GM18519 (cell line): ENCODE data around the gene CD247.

ENCODE experiments used
- ATAC-seq: cut with Tn5 transposase; IDR thresholded peaks from one replicate; pipeline ENCODE4 v1.9.1; 2021; ENCODE audit warnings: mild to moderate bottlenecking, moderate library complexity; ENCODE audit not compliant: unreplicated experiment, low FRiP score

Gene CD247

DNA sequence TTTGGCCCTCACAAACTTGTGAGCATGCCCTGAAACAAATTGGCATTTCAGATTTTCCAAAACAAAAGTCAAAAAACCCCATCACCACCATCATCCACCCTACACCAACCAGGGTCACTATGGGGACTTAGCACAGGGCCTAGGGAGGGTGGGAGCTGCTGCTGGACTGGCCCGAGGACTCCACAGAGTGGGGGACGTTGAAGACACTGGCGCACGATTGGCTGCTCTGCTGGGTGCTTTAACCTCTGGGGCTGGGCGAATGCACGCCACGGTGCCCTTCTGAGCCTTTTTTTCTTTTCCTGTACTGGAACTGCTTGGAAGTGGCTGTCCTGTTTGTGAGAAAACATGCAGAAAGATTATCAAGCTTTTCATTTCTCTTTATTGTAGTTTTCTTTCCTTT is 92.8 kb downstream of the CD247 start:
- no peak for ATAC-seq

- no peak for ATAC-seq
Observed at GRCh38 chr1:167423684-167424619, 94.4 kb downstream of the CD247 start.

DNA sequence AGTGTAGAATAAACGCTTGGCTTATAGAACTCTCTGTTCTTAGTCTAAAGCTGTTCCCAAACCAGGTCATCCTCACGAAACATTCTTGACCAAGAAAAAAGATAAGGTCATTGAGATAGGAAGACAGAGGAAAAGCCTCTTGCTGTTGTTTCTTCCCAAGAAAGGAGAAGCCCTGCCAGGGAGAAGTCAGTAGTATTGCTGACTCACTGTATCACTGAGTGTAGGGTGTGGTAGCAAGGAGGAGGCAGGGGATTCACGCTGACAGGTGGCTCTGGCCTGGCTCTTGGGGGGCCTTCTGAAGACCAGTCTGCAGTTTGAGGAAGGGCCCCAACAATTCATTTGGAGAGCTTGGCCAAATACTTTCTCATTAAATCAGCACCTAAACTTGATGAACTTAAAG is 97.8 kb downstream of the CD247 start:
- ATAC-seq, result no peak

DNA sequence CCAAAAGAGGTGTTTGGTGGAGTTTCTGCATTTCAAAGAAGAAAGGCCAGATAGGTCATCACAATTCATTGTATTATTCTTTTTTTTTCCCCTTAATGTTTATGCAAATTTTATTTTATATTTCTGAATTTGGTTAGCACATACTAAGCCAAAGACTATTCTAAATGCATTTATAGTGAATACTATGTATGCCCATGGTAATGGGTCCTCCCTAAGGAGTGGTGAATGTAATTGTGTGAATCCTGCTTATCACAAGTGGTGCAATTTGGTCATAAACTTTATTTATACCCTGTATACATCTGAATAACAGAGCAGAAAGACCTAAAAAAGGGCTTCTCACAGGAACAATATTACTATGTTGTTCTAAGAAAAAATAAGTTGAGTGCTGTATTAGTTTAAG is 99.1 kb downstream of the CD247 start:
- no peak for ATAC-seq

DNA sequence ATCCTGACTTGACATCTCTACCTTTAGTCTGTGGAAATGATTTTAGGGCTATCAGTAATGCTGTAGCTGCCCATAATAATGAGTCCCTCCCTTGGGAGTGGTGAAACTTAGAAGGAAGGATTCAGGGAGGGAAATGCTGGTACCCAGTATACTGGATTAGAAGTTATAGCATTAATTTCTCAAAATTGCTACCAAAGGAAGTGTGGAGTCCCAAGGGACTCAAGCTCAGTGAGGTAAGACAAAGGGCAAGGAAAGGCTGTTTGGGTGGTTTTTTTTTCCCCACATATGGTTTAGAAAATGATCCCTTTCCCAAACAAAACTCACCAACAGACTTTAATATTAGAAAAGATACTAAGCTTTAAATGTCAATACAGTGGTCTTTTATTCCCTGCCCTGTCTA is 99.9 kb downstream of the CD247 start:
- ATAC-seq, result no peak

GRCh38 chr1:167416506-167416905 is 101.8 kb downstream of the CD247 start:
- ATAC-seq, result no peak

- no peak for ATAC-seq
Observed at GRCh38 chr1:167413328-167413727, 105.0 kb downstream of the CD247 start.

DNA sequence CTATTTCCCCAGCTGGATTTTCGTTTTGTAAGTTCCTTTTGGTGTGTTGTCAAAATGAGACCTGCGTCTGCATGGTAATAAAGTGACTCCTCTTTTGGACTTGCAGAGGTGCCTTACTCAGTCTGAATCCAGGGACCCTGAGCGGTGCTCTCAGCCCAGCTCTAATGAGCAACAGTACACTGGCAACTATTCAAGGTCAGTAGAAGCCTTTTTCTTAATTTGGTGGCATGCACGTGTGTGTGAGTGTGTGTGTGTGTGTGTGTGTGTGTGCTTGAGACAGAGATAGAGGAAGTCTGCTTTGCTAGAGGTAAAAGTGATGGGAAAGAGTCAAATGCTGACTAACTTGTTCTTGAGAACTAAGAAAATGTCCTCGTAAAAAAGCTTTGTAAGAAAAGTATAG is 105.4 kb downstream of the CD247 start:
- no peak for ATAC-seq

- no peak for ATAC-seq
Observed at GRCh38 chr1:167412072-167412471, 106.3 kb downstream of the CD247 start.

DNA sequence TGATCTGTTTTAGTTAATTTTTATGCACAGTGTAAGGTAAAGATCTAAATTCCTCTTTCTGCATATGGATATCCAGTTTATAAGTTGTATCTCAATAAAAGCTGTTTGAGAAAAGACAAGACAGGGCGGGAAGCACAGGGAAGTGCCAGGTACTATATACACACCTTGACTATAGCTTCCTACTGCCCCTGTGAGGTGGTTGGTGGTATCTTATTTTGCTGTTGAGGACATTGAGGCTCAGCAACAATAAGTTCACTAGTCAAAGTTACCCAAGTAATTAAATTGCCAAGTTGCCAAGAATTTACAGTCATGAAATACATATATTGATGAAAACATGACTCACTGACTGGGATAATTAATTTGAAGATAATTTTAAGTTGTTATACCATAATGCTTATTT is 109.1 kb downstream of the CD247 start:
- ATAC-seq, result no peak

- no peak for ATAC-seq
Observed at GRCh38 chr1:167408355-167408754, 110.0 kb downstream of the CD247 start.

DNA sequence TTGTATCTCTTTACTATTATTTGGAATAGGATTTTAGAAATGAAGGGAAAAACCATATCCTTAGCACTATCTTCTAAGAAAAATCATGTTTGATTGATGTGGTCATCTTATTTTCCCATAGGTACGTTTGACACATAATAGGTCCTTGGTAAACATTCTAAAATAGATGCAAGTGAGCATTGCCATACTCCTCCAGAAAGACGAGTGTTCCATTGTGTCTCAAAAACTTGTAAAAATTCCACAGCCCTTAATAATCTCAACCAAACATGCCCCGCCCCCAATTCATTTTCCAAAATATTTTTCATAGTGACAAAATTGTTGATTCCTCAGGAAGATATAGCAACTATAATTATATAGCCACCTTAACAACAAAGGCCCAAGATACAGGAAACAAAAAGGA is 113.4 kb downstream of the CD247 start:
- no peak for ATAC-seq

GRCh38 chr1:167404161-167404888 is 114.0 kb downstream of the CD247 start:
- ATAC-seq, result no peak

GRCh38 chr1:167401260-167401873 is 117.0 kb downstream of the CD247 start:
- no peak for ATAC-seq

DNA sequence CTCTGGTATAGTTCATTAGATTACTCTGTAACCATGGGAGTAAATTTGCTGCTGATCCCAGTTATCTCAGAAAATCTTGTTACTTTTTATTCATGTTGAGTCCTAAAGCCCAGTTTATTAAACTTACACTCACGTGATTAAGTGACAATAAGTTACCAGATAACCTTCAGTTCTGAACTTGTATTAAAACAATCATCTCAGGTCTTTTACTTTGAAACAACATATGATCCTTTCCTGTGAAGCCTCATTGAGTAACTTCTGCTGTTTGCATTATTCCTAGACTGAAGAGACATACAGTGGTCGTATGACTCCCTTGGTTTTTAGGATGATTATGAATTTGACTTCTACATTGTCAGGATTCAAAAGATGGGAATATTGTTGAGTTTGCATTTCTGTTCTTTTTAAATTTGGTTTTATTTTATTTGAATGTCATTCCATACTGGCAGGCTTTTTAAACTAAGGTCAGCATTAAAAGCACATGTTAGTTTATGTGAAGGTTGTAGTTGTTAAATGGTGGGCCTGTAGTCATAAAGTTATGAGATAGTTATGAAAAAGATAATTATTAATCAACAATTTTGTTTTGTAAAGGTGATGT is 117.9 kb downstream of the CD247 start:
- no peak for ATAC-seq

DNA sequence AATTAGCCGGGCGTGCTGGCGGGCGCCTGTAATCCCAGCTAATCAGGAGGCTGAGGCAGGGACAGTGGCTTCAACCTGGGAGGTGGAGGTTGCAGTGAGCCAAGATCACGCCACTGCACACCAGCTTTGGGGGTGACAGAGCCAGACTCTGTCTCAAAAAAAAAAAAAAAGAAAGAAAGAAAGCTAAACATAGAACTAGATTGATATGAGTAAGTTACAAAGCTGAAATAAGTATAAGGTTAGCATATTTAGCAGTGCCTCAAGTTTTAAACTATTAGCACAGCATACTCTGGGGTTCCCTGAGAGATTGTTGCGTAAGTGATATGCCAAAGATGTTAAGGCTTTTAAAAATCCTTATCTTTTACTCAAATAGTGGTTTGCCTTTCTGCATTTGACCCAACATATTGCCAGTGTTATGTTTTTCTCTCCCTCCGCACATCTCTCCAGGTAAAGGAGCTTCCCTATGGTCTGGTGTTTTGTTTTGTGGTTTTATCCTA is 126.1 kb downstream of the CD247 start:
- ATAC-seq, result no peak

GRCh38 chr1:167388976-167389375 is 129.4 kb downstream of the CD247 start:
- no peak for ATAC-seq

DNA sequence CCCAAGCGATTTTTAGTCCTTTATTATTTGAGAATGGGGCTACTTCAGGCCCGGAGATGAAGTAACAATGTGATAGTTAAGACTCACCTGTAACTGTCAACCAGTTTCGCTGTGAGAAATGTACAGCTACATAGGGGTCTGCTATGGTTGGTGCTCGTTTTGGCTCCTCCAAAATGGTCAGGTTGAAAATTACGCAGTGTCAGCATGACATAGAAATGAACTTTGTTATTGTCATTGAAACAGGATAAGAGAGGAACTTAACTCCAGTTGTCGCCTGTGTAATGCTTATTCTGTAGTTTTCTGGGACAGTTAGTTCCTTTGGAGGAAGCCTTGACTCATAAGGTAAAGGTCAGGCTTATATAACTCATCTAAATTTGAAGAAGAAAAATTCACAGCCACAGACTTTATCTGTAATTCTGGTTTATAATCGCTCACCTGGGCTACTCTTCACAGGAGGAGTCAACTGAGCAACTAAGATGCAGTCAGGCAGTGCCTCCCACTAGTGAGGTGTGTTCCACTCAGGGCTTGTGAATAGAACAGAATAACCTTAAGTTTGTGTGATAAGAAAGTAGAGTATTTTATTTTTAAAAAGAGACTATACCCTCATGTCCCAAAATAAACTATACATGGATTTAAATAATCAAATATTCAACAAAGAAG is 130.9 kb downstream of the CD247 start:
- no peak for ATAC-seq
